Measurements from ENCODE around the gene RIOK2. TPM values are rescaled to one million over a fixed set of nuclear protein-coding genes. Genes with fewer than 3 reads are reported as not detected.

Gene RIOK2
- total RNA-seq, result 12.4 and 19.7 TPM in 2 replicates

DNA sequence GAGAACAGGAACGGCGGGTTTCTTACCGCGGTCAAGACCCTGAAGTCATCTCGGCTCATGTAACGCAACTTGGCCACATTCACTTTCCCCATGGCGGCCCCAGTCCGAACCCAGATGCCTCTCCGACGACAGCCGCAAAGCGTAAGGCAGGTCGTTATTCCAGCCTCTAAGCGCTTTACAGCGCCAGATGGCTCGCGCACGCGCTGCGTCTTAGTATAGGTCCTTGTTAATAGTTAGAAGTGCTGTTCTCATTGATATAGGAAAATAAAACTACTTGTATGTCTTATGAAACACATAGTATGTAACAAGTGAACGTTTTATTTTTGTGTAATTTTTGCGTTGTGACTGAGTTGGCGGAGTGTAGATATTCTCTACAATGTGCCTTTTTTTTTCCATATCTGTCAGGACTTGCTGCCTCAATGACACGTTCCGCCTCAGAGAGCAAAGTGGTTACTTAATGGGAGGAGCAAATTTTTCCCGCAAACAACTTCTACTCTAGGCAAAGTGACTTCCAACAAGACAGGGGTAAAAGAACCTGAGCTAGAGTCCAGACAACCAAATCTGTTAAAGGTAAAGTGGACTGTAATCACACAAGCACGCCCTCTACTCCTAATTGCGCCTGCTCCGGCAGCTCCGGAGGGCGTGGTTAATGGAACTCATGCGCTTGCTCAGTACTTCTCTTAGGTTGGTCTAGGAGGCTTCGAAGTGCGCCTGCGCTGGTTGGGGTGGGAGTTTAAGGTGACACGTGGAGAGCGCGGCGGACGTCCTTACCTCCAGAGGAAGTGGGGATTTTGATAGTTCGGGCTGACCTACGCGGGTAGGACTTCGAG is at the start of gene RIOK2:
TSS of gene RIOK2 (minus strand) at position 148 of the 830 bp plus-strand sequence. CDS start at position 92, 56 bp downstream.

GRCh38 chr5:97142521-97143254 is 40.4 kb downstream of the RIOK2 start, which contains the start of gene LIX1:
LIX1 (minus strand) TSS chr5:97142611; CDS start chr5:97142576, 35 bp downstream.

Other genes with a start within 250 kb of the RIOK2 start
- gene LNPEP, start 247.2 kb downstream of the RIOK2 start, total RNA-seq, result 20.4 and 22.8 TPM in 2 replicates
- gene LIX1, start 40.6 kb downstream of the RIOK2 start, total RNA-seq, result under 0.01 TPM in 1 of 2 replicates, not detected in the other